ENCODE measurements around the gene KAT6B. TPM values are rescaled to one million over a fixed set of nuclear protein-coding genes. Genes with fewer than 3 reads are reported as not detected.

The KAT6B gene
- total and polyA plus RNA-seq, 2 of the 8 experiments (the other 6 are each of a cell fraction or from before 2014, with no cell fraction given): 7.3 to 30.8 TPM

GRCh38 chr10:74982634-74982982, 156.2 kb downstream of the KAT6B start (continued):
- TF ChIP-seq GTF2F1 (IDR thresholded peaks at IDR 0.05; ENCODE audit: borderline replicate concordance, low read depth, low read length): no peak
- no peak for TF ChIP-seq ASH2L (IDR thresholded peaks at IDR 0.05; ENCODE audit: low read length)

Measured in H1 (cell line).